Activated B cell treated with CpG ODN at 0.5 μM for 24 hours (primary cell): Measurements from ENCODE around the gene ADCK1. TPM values are rescaled to one million over a fixed set of nuclear protein-coding genes. Genes with fewer than 3 reads are reported as not detected.

ENCODE experiments used
- ATAC-seq: fragments of 200-7000 bp; cut with Tn5 transposase; one replicate; pipeline ENCODE4 v1.10.0; 2021; ENCODE audit warnings: low read depth, mild to moderate bottlenecking, moderate library complexity
- CTCF ChIA-PET: fragments of 350-600 bp; sonication (Branson Sonifier 250); formaldehyde crosslinking; loops from one replicate; lab custom pipeline; 2021; ENCODE audit warnings: antibody characterized with exemption; lab: Charles Lee
- POLR2A ChIA-PET: fragments of 350-600 bp; sonication (Branson Sonifier 250); formaldehyde crosslinking; loops from one replicate; lab custom pipeline; 2021; ENCODE audit warnings: antibody characterized with exemption; lab: Charles Lee
- DNase-seq: peaks from one replicate; pipeline ENCODE4 v3.0.0; 2022
- H3K27ac Mint-ChIP-seq: one replicate; pipeline ENCODE4 v1.8.0; 2020; ENCODE audit warnings: mixed read lengths
- H3K27me3 Mint-ChIP-seq: one replicate; pipeline ENCODE4 v1.8.0; 2021; ENCODE audit warnings: mixed read lengths
- H3K36me3 Mint-ChIP-seq: one replicate; pipeline ENCODE4 v1.8.0; 2021; ENCODE audit warnings: low read depth, mixed read lengths
- H3K4me1 Mint-ChIP-seq: one replicate; pipeline ENCODE4 v1.8.0; 2021; ENCODE audit warnings: mixed read lengths
- H3K4me3 Mint-ChIP-seq: one replicate; pipeline ENCODE4 v1.8.0; 2020; ENCODE audit warnings: mild to moderate bottlenecking, mixed read lengths
- H3K9me3 Mint-ChIP-seq: one replicate; pipeline ENCODE4 v1.8.0; 2020; ENCODE audit warnings: mixed read lengths
- CTCF ChIP-seq: fragments of 200-600 bp; IDR thresholded peaks from one replicate; pipeline ENCODE4 v1.8.0; 2022; ENCODE audit warnings: antibody characterized with exemption, mild to moderate bottlenecking
- intact Hi-C: fragments of 100-400 bp; cut with micrococcal nuclease; formaldehyde crosslinking; loops from one replicate; pipeline ENCODE4 v1.15.1; 2024
- total RNA-seq: library from RNA; stranded (reverse); gene quantifications from 2 replicates; pipeline ENCODE4 v1.2.3, GENCODE V29; 2022

The ADCK1 gene
- total RNA-seq, 1 donor from 2014 or later = 8.6 TPM

- ChIA-PET POLR2A (no interaction called here), CTCF (no interaction called here)
- Mint-ChIP-seq H3K4me1 (peaks cover 2% of the 10 kb centered on the region), H3K4me3 (no peak overlapping the region), H3K27ac (no peak overlapping the region), H3K27me3 (peaks cover 30% of the 10 kb centered on the region), H3K36me3 (no peaks in the 10 kb centered on the region), H3K9me3 (no peaks in the 10 kb centered on the region)
- no peak for TF ChIP-seq CTCF
- no peak for ATAC-seq
- intact Hi-C loops = no loop called here
- DNase-seq = no peak
Measured at GRCh38 chr14:77976591-77976990, 176.7 kb downstream of the ADCK1 start.

- H3K27ac Mint-ChIP-seq = no peak overlapping the region
- peaks cover 30% of the 10 kb centered on the region for H3K27me3 Mint-ChIP-seq
- ChIA-PET POLR2A (no interaction called here), CTCF (no interaction called here)
- no peak for TF ChIP-seq CTCF
- peaks cover 2% of the 10 kb centered on the region for H3K4me1 Mint-ChIP-seq
- H3K36me3 Mint-ChIP-seq = no peaks in the 10 kb centered on the region
- DNase-seq (no peak), ATAC-seq (no peak)
- no peaks in the 10 kb centered on the region for H3K9me3 Mint-ChIP-seq
- intact Hi-C loops = no loop called here
- no peak overlapping the region for H3K4me3 Mint-ChIP-seq
Measured at GRCh38 chr14:77979171-77979570, 179.3 kb downstream of the ADCK1 start.

DNA sequence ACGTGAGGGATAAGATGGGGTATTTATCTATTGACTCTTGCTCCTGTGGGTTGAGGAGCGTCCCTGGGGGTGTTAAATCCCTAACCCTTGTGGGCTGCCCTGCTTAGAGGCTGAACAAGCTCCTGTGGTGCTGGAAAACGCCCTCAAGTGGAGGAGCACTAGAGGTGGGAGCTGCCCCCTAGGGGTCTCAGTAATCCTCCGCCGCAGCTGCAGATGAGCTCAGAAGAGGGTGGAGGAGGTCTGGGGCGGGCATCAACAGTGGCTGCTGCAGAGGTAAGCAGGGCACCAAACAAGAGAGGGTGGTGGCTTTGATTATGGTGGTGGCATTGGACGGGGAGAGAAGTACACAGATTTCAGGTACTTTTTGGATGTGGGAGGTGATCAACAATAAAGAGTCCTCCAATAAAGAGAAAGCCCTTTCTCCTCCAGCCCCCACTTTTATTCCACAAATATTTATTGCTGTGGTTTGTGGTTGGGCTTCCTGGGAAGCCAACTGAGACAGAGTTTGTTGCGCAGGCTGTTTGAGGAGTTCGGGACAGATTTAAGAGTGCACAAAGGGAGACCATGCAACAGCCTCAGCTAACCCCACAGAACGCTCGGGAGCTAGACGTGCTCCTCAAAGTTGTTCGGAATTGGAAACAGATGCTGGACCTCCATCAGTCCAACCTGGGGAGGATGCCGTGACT lies 179.9 kb downstream of the ADCK1 start:
- CTCF ChIA-PET = no interaction called here
- Mint-ChIP-seq H3K27me3 (peaks cover 30% of the 10 kb centered on the region), H3K9me3 (no peaks in the 10 kb centered on the region), H3K27ac (no peak overlapping the region), H3K4me1 (peaks cover 2% of the 10 kb centered on the region), H3K4me3 (no peak overlapping the region), H3K36me3 (no peaks in the 10 kb centered on the region)
- DNase-seq = no peak
- no peak for ATAC-seq
- intact Hi-C loops = no loop called here
- TF ChIP-seq CTCF = no peak
- POLR2A ChIA-PET = no interaction called here

- TF ChIP-seq CTCF = no peak
- POLR2A ChIA-PET = no interaction called here
- peaks cover 34% of the 10 kb centered on the region for H3K27me3 Mint-ChIP-seq
- CTCF ChIA-PET = no interaction called here
- no peaks in the 10 kb centered on the region for H3K9me3 Mint-ChIP-seq
- DNase-seq = no peak
- ATAC-seq = no peak
- no peaks in the 10 kb centered on the region for H3K36me3 Mint-ChIP-seq
- intact Hi-C loops = no loop called here
- no peak overlapping the region for H3K27ac Mint-ChIP-seq
- H3K4me1 Mint-ChIP-seq = peaks cover 2% of the 10 kb centered on the region
- H3K4me3 Mint-ChIP-seq = no peak overlapping the region
Measured at GRCh38 chr14:77980475-77981321, 180.8 kb downstream of the ADCK1 start.

Other genes with a start within 250 kb of the ADCK1 start
- 34.1 and 43.8 TPM in 2 replicates for gene SPTLC2, start 183.5 kb upstream of the ADCK1 start, total RNA-seq
- gene ALKBH1, start 92.1 kb upstream of the ADCK1 start, total RNA-seq = 14.4 and 18.0 TPM in 2 replicates
- 58.6 and 61.7 TPM in 2 replicates for gene SLIRP, start 92.0 kb upstream of the ADCK1 start, total RNA-seq
- gene SNW1, start 39.0 kb upstream of the ADCK1 start, total RNA-seq = 88.2 and 89.3 TPM in 2 replicates